HepG2 (cell line): ENCODE results near the gene CDC42EP5. TPM values are rescaled to one million over a fixed set of nuclear protein-coding genes. Genes with fewer than 3 reads are reported as not detected.

Experiments
- ADNP ChIP-seq: sonication (generic); formaldehyde crosslinking; IDR thresholded peaks from 2 replicates; pipeline ENCODE4 v1.4.0; 2020; ENCODE audit warnings: missing genetic modification reagents
- ARNT ChIP-seq: fragments of 450-650 bp; IDR thresholded peaks from 2 replicates; pipeline ENCODE4 v1.6.1; 2017
- CHD4 ChIP-seq: fragments of 200-600 bp; sonication (generic); IDR thresholded peaks from 2 replicates; pipeline ENCODE4 v1.7.0; 2017; ENCODE audit warnings: mild to moderate bottlenecking, low read length, borderline replicate concordance
- EED ChIP-seq: sonication (generic); formaldehyde crosslinking; IDR thresholded peaks from 2 replicates; pipeline ENCODE4 v1.5.0; 2020; ENCODE audit warnings: mild to moderate bottlenecking, missing genetic modification reagents
- FUBP1 ChIP-seq: sonication (generic); formaldehyde crosslinking; IDR thresholded peaks from 2 replicates; pipeline ENCODE4 v1.5.1; 2020; ENCODE audit warnings: missing genetic modification reagents, mild to moderate bottlenecking, borderline replicate concordance
- HDAC2 ChIP-seq: sonication (generic); formaldehyde crosslinking; IDR thresholded peaks from 2 replicates; pipeline ENCODE4 v1.4.0; 2020; ENCODE audit warnings: missing genetic modification reagents
- IRF1 ChIP-seq: sonication (generic); formaldehyde crosslinking; IDR thresholded peaks from 2 replicates; pipeline ENCODE4 v1.4.0; 2020; ENCODE audit warnings: low read depth, mild to moderate bottlenecking, missing genetic modification reagents
- KAT7 ChIP-seq: IDR thresholded peaks from 2 replicates; pipeline ENCODE4 v1.6.1; 2018; ENCODE audit warnings: borderline replicate concordance, missing compliant biosample characterization
- KAT8 ChIP-seq: IDR thresholded peaks from 2 replicates; pipeline ENCODE4 v1.6.1; 2016; ENCODE audit warnings: missing genetic modification reagents, missing compliant biosample characterization
- MEF2D ChIP-seq: sonication (generic); formaldehyde crosslinking; IDR thresholded peaks from 2 replicates; pipeline ENCODE4 v1.5.1; 2020; ENCODE audit warnings: mild to moderate bottlenecking, missing genetic modification reagents
- NFE2 ChIP-seq: sonication (generic); formaldehyde crosslinking; IDR thresholded peaks from 2 replicates; pipeline ENCODE4 v1.4.0; 2020; ENCODE audit warnings: missing genetic modification reagents
- PHB2 ChIP-seq: fragments of 450-650 bp; IDR thresholded peaks from 2 replicates; pipeline ENCODE4 v1.6.1; 2018; ENCODE audit not compliant: partially characterized antibody
- RFXAP ChIP-seq: sonication (generic); formaldehyde crosslinking; IDR thresholded peaks from 2 replicates; pipeline ENCODE4 v1.4.0; 2020; ENCODE audit warnings: missing genetic modification reagents, borderline replicate concordance
- SAP130 ChIP-seq: IDR thresholded peaks from 2 replicates; pipeline ENCODE4 v1.6.1; 2016; ENCODE audit warnings: low read depth
- SIX1 ChIP-seq: sonication (generic); formaldehyde crosslinking; IDR thresholded peaks from 2 replicates; pipeline ENCODE4 v1.4.0; 2020; ENCODE audit warnings: missing genetic modification reagents, borderline replicate concordance
- TEF ChIP-seq: sonication (generic); formaldehyde crosslinking; IDR thresholded peaks from 2 replicates; pipeline ENCODE4 v1.5.0; 2020; ENCODE audit warnings: missing genetic modification reagents
- TFE3 ChIP-seq: IDR thresholded peaks from 2 replicates; pipeline ENCODE4 v1.6.1; 2016
- ZBTB20 ChIP-seq: sonication (generic); formaldehyde crosslinking; IDR thresholded peaks from 2 replicates; pipeline ENCODE4 v1.8.1; 2023; ENCODE audit warnings: missing genetic modification reagents, low read depth, mild to moderate bottlenecking, borderline replicate concordance
- ZBTB42 ChIP-seq: sonication (generic); formaldehyde crosslinking; IDR thresholded peaks from 2 replicates; pipeline ENCODE4 v1.5.0; 2020; ENCODE audit warnings: mild to moderate bottlenecking, missing genetic modification reagents
- ZFP37 ChIP-seq: sonication (generic); formaldehyde crosslinking; IDR thresholded peaks from 2 replicates; pipeline ENCODE4 v1.4.0; 2020; ENCODE audit warnings: missing genetic modification reagents, borderline replicate concordance
- ZFP62 ChIP-seq: sonication (generic); formaldehyde crosslinking; IDR thresholded peaks from 2 replicates; pipeline ENCODE4 v1.4.0; 2020; ENCODE audit warnings: missing genetic modification reagents
- ZNF180 ChIP-seq: sonication (generic); formaldehyde crosslinking; IDR thresholded peaks from 2 replicates; pipeline ENCODE4 v1.4.0; 2020; ENCODE audit warnings: low read depth, missing genetic modification reagents, borderline replicate concordance
- ZNF24 ChIP-seq: fragments of 450-650 bp; IDR thresholded peaks from 2 replicates; pipeline ENCODE4 v1.6.1; 2017; ENCODE audit warnings: antibody characterized with exemption, mild to moderate bottlenecking
- ZNF431 ChIP-seq: sonication (generic); formaldehyde crosslinking; IDR thresholded peaks from 2 replicates; pipeline ENCODE4 v1.9.0; 2022; ENCODE audit warnings: missing genetic modification reagents, low read depth, mild to moderate bottlenecking, borderline replicate concordance
- ZNF674 ChIP-seq: sonication (generic); formaldehyde crosslinking; IDR thresholded peaks from 2 replicates; pipeline ENCODE4 v1.5.0; 2020; ENCODE audit warnings: low read depth, mild to moderate bottlenecking, missing genetic modification reagents
- ZNF7 ChIP-seq: IDR thresholded peaks from 2 replicates; pipeline ENCODE4 v1.6.1; 2016; ENCODE audit warnings: missing biosample characterization, missing genetic modification reagents
- ZNF761 ChIP-seq: sonication (generic); formaldehyde crosslinking; conservative IDR thresholded peaks from 2 replicates; pipeline ENCODE4 v1.4.0; 2020; ENCODE audit warnings: mild to moderate bottlenecking, missing genetic modification reagents
- polyA plus RNA-seq, 8 experiments: library from polyadenylated mRNA; depleted of rRNA in 3 of 8; stranded (reverse) in 7 of 8; unstranded in 1 of 8; fragments of >200 nt; fragmentation: Illumina TruSeq in 4 of 8; extraction: Trizol in 4 of 8; gene quantifications; 2 replicates each; pipeline versions ENCODE4 v1.2.1 to v1.2.3, GENCODE V29; 2011 to 2016; ENCODE audit warnings: low read depth in 4 of 8, missing spikeins in 1 of 8, mixed read lengths in 1 of 8; ENCODE audit not compliant: insufficient read depth in 1 of 8
- total RNA-seq, 5 experiments: library from RNA; depleted of rRNA; stranded (reverse); fragments of >200 nt; fragmentation: Illumina TruSeq; extraction: Trizol; gene quantifications; 2 replicates each; pipeline ENCODE4 v1.2.3, GENCODE V29; 2016; ENCODE audit warnings: low read depth in 1 of 5

The CDC42EP5 gene
- total and polyA plus RNA-seq, 2 of the 13 experiments (the other 11 are each of a cell fraction or from before 2014, with no cell fraction given): 0.41 to 1.6 TPM

- TF ChIP-seq ZNF7 (no peak), RFXAP (no peak), ZNF24 (no peak), EED (CRISPR knock-in tag) (peak; percentile 64; the same call in 1 of the 2 replicates), ADNP (CRISPR knock-in tag) (no peak), TEF (CRISPR knock-in tag) (no peak), SAP130 (CRISPR knock-in tag) (peak; percentile 88), PHB2 (no peak), ZNF431 (CRISPR knock-in tag) (no peak), ZBTB20 (CRISPR knock-in tag) (peak; percentile 83; the same call in 1 of the 2 replicates), ZNF761 (no peak; the same call in none of the 2 replicates), MEF2D (CRISPR knock-in tag) (no peak), ZFP62 (no peak), IRF1 (peak; percentile 38; the same call in 1 of the 2 replicates), ARNT (no peak), HDAC2 (CRISPR knock-in tag) (peak; percentile 58; the same call in 1 of the 2 replicates), KAT7 (CRISPR knock-in tag) (no peak; the same call in 1 of the 2 replicates), ZFP37 (no peak), ZNF180 (no peak), FUBP1 (CRISPR knock-in tag) (0 out of 2 replicates have a peak, but pooled peaks have one; percentile 85), TFE3 (CRISPR knock-in tag) (peak; percentile 76; the same call in 1 of the 2 replicates), NFE2 (CRISPR knock-in tag) (no peak), KAT8 (CRISPR knock-in tag) (peak; percentile 93), ZNF674 (CRISPR knock-in tag) (no peak), CHD4 (no peak), SIX1 (no peak), ZBTB42 (0 out of 2 replicates have a peak, but pooled peaks have one; percentile 55)
Observed at GRCh38 chr19:54448774-54449700, 24.1 kb downstream of the CDC42EP5 start, which contains the start of gene LENG8 (continued).
